CD4-positive, alpha-beta T cell treated with Interleukin-6 for 4 hours (primary cell): Measurements from ENCODE around the gene GSTA4.
"Not testable (repeated sequence)": the region's sequence is repeated elsewhere in the genome, so short reads cannot be mapped to it uniquely, and the experiment has no call there.

ENCODE experiments used
- DNase-seq: peaks from one replicate; pipeline ENCODE4 v3.0.0-alpha.2; 2020; ENCODE audit warnings: mixed read lengths

The GSTA4 gene

DNA sequence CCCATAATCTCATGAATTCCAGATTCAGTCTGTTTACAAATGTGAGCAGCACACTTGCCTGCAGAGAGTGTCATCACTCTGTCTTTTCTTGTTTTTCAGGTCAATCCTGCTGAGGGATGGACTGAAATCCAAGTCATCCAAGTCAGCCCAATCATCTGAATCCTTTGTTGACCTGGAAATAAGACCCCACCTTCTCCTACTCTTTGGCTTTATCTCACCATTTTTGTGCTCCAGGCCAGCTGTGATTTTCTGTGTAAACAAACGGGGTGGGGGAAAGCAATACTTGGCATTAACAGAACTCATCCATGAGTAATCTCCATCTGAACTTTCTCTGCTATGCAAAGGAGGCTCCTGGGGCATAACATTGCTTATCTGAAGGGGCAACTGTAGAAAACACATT lies 16.9 kb upstream of the GSTA4 start:
- no peak for DNase-seq

DNA sequence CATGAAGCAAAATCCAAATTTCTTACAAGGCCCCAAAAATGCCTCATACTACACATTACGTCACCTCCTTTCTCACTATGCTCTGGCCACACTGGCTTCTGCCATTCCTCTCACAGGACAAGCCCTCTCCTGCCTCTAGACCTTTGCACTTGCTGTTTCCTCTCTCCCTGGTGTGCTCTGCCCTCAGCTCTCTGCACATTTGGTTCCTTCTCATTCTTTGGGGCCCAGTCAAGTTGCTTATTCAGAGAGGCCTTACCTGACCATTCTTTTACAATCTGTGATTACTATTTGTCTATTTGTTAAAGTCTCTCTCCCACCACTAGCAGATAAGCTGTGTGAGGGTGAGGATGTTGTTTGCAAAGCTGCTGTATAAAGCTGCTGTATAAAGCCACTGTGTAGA lies 15.4 kb upstream of the GSTA4 start:
- DNase-seq, result no peak

DNA sequence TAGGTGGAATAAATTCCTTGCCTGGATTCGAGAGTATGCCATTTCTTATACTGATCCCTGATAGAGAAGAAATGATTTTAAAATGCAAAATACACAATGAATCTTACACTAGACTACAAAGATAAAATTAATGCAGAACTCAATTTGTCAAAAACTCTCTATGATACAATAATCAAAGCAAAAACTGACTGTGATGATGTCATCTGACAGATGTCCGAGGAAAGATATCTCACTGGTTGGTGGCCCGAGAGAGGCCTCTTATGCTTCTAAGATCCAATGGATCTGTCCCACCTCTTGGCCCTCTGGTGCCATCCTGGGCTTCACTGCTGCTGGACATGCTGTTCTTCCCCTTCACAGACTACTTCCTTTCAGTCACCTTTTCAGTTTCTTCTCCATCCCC lies 14.4 kb upstream of the GSTA4 start:
- no peak for DNase-seq

GRCh38 chr6:53009056-53009455 lies 14.0 kb upstream of the GSTA4 start:
- no peak for DNase-seq

DNA sequence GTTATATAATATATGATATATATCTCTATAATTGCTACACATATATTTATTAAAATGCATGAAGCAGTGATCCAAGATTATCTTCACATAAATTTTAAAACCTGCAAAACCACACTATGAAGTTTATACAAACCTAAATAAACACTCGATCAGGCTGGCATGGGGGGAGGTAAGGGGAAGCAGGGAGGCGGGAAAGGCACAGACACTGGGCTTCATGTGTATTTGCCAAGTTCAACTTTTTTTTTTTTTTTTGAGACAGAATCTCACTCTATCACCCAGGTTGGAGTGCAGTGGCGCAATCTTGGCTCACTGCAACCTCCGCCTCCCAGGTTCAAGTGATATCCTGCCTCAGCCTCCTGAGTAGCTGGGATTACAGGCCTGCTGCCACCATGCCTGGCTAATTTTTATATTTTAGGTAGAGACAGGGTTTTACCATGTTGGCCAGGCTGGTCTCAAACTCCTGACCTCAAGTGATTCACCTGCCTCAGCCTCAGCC lies 13.2 kb upstream of the GSTA4 start:
- not testable (repeated sequence) for DNase-seq

GRCh38 chr6:53005663-53006250 lies 10.7 kb upstream of the GSTA4 start:
- DNase-seq, result no peak

DNA sequence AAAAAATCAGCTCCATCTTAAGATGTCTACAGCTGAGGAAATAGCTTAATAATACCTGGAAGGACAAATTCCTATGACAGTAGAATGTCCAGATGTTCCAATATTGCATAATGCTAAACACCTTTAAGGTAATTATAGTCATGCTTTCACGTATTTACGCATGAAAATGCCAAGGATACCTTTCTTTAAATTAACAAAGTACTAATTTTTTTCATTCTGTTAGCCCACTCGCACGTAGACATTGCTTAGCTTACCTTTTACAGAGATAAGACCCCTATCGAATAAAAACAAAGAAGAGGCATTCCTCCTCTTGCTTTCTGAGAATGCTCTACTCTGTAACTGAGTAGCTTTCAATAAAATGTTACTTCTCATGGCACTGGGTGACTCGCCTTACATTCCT lies 4.4 kb upstream of the GSTA4 start:
- DNase-seq, result no peak

DNA sequence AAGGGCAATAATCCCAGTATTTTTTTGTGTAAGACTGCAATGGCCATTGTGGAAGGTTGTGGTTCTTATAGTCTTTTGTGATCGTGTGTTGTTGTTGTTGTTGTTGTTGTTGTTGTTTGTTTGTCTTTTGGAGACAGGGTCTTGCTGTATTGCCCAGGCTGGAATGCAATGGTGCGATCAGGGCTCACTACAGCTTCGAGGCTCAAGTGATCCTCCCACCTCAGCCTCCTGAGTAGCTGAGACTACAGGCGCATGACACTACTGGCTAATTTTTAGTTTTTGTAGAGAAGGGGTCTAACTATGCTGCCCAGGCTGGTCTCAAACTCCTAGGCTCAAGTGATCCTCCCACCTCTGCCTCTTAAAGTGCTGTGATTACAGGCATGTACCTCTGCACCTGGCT lies 3.5 kb upstream of the GSTA4 start:
- DNase-seq, result no peak

DNA sequence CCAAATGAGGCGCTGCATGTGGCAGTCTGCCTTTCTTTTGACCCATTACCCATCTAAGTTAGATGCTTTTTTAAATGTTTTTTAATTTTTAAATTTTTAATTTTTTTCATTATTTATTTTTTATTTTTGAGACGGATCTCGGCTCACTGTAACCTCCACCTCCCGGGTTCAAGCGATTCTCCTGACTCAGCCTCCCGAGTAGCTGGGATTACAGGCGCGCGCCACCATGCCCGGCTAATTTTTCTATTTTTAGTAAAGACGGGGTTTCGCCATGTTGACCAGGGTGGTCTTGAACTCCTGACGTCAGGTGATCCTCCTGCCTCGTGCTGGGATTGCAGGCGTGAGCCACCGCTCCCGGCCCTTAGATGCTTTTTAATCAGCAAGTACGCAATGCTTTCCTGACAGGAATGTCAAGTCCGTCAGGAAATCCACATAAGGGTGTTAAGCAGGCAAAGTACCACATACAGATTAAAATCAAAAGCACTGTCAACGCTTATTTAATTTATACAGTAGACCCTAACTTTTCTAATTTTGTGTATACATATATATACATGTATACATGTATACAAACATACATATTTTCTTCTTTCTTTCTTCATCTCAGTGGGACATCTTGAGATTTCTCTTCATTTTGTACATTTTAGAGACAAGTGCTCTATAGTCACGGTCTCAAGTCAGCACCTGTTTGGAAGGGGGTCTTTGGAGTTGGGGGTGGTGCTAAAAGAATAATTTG lies 995 bp upstream of the GSTA4 start:
- DNase-seq, result peak; percentile 48

- DNase-seq, result peak; percentile 32
Measured at GRCh38 chr6:52994839-52995088, 320 bp downstream of the GSTA4 start.

- DNase-seq, result no peak
Measured at GRCh38 chr6:52994031-52994838, 849 bp downstream of the GSTA4 start.

DNA sequence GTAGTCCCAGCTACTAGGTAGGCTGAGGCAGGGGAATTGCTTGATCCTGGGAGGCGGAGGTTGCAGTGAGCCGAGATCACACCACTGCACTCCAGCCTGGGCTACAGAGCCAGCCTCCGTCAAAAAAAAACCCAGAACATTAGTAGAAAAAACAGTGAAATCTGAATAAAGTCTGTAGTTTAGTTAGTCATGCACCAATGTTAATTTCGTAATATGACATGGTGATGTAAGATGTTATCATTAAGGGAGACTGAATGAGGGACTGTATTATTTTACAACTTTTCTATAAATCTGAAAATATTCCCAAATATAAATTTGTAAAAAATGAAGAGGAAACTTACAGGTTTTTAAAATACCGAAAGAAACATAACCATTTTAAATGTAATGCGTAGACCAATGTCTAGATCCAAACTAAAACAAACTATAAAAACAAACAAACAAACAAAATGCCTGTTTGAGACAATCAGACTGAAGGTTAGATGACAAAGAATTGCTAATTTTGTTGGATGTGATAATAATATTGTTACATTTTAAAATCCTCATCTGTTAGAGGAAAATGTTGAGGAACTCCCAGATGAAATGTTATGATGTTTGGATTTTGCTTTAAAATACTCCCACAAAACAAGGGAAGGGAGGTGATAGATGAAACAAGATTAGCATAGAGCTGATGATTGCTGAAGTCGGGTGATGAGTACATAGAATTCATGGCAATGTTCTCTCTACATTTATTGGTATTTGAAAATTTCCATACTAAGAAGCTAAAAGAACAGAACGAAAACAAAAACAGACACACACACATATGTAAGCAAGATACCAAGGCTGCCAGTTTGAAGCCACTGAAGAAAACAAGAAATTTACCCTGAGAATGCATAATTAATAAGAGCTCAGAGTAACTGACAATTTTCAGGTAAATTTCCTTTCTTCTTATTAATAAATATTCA lies 1.8 kb downstream of the GSTA4 start:
- DNase-seq, result no peak

DNA sequence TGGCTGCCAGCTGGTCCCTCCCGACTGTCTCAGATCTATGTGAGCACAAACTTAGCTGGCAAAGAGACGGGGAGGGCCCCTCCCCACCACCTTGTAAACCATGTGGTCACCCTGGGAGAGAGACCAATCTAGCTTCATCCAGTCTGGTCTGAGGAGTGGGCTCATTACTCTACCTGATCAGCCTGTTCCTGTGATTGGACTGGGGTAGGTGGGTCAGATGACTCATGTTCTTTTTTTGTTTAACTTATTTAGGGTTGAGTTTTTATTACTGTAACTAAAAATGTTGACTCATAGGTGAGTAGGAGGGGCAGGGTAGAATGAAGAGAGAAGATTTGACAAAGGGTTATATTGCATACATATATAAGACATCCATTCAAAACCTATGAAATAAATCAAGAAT lies 4.7 kb downstream of the GSTA4 start:
- DNase-seq, result no peak

DNA sequence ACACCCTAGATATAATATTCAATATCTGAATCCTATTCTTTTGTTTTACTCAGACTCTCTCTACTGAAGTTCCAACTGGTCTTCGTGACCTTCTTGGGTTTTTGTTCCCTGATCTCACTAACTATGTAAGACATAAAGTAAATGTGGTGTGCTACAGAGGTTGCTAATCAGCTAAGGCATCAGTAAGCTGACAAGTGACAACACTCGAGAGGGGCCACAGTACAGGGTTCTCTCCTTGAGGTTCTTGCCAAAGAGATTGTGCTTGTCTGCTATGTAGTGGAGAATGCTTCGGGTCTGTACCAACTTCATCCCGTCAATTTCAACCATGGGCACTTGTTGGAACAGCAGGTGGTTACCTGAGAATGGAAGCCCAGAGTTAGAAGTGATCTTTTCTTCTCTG lies 9.9 kb downstream of the GSTA4 start:
- no peak for DNase-seq

DNA sequence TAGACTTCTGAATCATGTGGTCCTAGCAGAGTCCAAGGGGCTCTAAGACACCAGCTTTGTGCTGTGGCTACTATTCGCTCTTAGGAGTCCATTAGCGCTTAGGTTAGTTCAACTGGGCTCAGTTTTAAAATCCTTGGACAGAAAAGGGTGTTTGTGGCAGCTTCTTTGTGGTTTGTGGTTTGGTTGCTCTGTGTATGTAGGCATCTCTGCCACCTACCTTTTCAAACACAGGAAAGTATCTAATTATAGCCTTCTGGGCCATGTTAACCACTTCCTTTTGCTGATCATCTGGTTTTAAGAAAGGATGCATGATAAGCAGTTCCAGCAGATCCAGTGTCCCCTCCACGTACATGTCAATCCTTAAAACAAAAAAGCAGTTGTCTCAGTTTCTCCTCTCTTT lies 10.8 kb downstream of the GSTA4 start:
- peak; percentile 27 for DNase-seq

DNA sequence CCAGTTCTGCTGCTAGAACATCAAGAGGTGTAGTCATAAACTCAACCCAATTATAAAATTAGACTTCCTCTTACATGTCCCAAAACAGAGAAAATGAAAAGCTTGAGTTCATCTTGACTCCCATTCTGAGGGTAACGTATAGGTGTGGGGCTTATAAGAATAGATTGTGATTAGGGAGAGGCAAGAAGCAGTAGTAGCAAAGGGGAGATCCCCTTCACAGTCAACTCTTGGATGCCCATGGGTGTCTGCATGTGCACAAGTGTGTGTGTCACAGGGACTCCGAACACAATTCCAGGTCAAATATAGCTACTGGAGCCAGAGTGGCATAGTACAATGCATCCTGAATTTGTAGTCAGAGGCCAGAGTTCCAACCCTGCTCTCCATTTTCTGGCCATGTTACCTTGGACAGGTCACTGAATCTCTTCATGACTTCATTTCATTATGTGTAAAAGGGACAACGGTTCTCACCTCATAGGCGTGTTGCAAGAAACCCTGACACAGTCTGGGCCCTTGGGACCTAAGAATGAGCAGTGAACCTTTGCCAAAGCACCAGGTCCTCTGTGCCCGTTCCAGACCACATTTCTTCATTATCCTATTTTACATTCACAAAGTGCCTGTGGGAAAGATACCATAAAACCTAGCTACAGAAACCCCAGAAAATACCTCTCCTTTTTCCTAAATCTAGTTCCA lies 11.8 kb downstream of the GSTA4 start:
- no peak for DNase-seq

DNA sequence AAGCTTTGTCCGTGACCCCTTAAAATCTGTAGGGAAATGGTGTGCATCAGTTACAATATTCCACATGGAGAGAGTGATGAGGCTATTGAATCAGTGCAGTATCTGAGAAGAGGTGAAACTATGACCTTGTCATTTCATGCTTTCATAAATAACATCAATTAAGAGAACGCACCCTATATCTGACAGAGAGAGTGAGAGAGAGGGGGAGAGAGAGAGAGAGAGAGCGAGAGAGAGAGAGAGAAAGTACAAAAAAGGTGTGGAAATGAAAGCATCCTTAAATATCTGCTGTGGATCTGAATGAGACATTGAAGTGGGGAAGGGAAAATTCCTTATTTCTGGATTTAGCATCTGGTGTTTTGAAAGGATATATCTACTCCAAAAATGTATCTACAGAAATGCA lies 12.4 kb downstream of the GSTA4 start:
- no peak for DNase-seq

GRCh38 chr6:52981222-52981900 lies 13.7 kb downstream of the GSTA4 start:
- DNase-seq, result no peak

DNA sequence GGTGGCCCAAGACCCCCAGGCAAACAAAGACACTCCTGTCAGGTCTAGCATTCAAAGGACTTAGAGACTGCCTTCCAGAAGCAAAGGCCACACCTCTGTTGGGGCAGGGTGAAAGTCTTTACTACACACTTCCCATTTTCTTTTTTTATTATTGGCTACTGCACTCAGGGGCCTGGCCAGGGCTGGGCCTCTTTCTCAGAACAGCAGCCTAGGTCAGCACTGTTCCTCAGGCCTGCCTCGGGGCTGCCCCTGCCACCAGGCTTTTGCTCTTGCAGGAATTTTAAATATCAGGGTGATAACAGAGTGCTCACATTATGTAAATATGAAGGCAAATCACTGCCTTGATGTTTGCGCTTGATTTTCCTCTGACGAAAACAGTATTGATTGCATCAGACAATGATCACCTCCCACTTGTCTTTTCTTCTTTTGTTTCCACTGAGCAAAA lies 18.5 kb downstream of the GSTA4 start:
- no peak for DNase-seq

GRCh38 chr6:52976149-52976548 lies 18.9 kb downstream of the GSTA4 start:
- DNase-seq, result no peak

DNA sequence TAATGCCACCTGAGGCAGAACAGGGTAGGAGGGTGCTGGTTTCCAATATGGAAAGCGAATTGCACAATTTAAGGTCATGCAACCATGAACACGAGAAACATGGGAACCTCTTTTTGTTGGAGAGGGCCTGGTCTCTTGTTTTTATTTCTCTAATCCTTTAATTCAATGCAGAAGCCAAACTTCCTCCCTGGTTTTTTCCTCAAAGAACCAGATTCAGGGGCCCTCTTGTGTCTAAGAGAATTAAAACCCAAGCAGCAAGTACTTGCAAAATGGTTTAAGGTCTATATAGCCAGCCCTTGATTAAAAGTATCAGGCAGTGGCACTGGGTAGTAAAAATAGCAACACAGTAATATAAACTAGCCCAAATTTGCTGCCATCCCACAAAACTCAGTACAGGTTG lies 19.5 kb downstream of the GSTA4 start:
- no peak for DNase-seq

GRCh38 chr6:52972989-52973388 lies 22.1 kb downstream of the GSTA4 start:
- no peak for DNase-seq
